Epithelial cell of proximal tubule (primary cell): ENCODE data around the gene DNAJC18. TPM values are rescaled to one million over a fixed set of nuclear protein-coding genes. Genes with fewer than 3 reads are reported as not detected.

Experiments
- DNase-seq: peaks from one replicate; pipeline ENCODE4 v3.0.0-alpha.2; 2011; ENCODE audit warnings: low read depth
- H3K4me3 ChIP-seq: 2 replicates; pipeline ENCODE4 v1.5.1; 2011; ENCODE audit warnings: low read depth, mild to moderate bottlenecking, low read length
- CTCF ChIP-seq: conservative IDR thresholded peaks from 2 replicates; pipeline ENCODE4 v1.5.1; 2012; ENCODE audit warnings: low read depth, mild to moderate bottlenecking, low read length
- total RNA-seq: library from RNA; depleted of rRNA; stranded (reverse); fragments of >200 nt; gene quantifications from 2 replicates; pipeline ENCODE4 v1.2.3, GENCODE V29; 2015

The DNAJC18 gene
- total RNA-seq, 1 donor from 2014 or later = 5.9 TPM

- DNase-seq = no peak
- H3K4me3 ChIP-seq = no peak overlapping the region
- no peak for TF ChIP-seq CTCF
These were observed 15.4 kb upstream of the DNAJC18 start for GRCh38 chr5:139454568-139455290.

DNA sequence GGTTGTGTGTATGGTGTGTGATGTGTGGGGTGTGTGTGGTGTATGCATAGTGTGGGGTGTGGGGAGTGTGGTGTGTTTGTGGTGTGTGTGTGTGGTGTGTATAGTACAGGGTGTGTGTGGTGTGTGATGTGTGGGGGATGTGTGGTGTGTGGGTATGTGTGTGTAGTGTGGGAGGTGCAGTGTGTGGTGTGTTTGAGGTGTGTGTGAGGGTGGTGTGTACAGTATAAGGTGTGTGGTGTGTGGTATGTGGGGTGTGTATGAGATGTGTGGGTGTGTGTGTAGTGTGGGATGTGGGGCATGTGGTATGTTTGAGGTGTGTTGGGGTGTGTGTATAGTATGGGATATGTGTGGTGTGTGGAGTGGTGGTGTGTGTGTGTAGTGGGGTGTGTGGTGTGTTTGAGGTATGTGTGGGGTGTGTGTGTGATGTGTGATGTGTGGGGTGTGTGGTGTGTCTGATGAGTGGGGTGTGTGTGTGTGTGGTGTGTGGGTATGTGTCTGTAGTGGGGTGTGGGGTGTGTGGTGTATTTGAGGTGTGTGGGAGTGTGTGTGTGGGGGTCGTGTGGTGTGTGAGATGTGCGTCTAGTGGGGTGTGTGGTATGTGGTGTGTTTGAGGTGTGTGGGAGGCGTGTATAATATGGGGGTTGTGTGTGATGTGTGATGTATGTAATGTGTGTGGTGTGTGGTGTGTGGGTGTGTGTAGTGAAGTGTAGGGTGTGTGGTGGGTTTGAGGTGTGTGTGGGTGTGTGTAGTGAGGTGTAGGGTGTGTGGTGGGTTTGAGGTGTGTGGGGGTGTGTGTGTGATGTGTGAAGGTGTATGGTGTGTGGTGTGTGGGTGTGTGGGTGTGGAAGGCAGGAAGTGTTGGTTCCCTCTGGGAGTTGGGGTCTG lies 14.6 kb upstream of the DNAJC18 start:
- H3K4me3 ChIP-seq = no peak overlapping the region
- DNase-seq = no peak
- TF ChIP-seq CTCF = no peak

DNA sequence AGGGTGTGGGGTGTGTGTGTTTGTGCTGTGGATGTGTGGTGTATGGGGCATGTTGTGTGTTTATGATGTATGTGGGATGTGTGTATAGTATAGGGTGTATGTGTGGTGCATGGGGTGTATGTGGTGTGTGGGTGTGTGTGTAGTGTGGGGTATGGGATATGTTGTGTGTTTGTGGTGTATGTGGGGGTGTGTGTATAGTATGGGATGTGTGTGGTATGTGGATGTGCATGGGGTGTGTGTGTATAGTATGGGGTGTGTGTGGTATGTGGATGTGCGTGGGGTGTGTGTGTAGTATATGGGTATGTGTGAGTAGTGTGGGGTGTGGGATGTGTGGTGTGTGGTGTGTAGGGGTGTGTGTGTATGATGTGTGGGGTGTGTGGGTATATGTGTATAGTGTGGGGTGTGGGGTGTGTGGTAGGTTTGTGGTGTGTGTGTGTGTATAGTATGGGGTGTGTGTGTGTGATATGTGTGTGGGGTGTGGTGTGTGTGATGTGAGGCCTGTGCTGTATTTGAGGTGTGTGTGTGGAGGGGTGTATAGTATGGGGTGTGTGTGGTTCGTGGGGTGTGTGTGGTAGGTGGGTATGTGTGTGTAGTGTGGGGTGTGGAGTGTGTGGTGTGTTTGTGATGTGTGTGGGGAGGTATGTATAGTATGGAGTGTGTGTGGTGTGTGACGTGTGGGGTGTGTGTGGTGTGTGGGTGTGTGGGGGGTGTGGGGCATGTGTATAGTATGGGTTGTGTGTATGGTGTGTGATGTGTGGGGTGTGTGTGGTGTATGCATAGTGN lies 12.7 kb upstream of the DNAJC18 start:
- TF ChIP-seq CTCF = no peak
- no peak overlapping the region for H3K4me3 ChIP-seq
- no peak for DNase-seq

DNA sequence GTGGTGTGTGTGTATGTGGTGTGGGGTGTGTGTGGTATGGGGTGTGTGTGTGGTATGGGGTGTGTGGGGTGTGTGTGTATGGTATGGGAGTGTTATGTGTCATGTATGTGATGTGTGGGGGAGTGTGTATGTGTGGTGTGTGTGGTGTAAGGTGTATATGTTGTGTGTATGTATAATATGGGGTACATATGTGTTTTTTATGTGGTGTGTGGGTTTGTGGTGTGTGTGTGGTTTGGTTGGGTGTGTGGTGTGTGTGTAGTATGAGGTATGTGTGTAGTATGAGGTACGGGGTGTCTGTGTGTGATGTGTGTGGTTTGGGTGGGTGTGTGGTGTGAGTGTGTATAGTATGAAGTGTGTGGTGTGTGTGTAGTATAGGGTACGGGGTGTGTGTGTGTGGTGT lies 11.9 kb upstream of the DNAJC18 start:
- no peak overlapping the region for H3K4me3 ChIP-seq
- TF ChIP-seq CTCF = no peak
- DNase-seq = no peak

GRCh38 chr5:139446956-139447779 lies 7.8 kb upstream of the DNAJC18 start:
- no peak for TF ChIP-seq CTCF
- DNase-seq = no peak
- no peak overlapping the region for H3K4me3 ChIP-seq
